Neutrophil (primary cell): ENCODE measurements around the gene RAB34.

Source experiments
- H3K27ac ChIP-seq: fragments of 200-600 bp; sonication (generic); 2 replicates; pipeline ENCODE4 v1.5.1; 2016; ENCODE audit warnings: mild to moderate bottlenecking, moderate library complexity
- H3K27me3 ChIP-seq: fragments of 200-600 bp; sonication (generic); 2 replicates; pipeline ENCODE4 v1.6.0; 2016; ENCODE audit warnings: mild to moderate bottlenecking
- H3K36me3 ChIP-seq: fragments of 200-600 bp; sonication (generic); 2 replicates; pipeline ENCODE4 v1.5.1; 2017
- H3K4me1 ChIP-seq, 2 experiments: fragments of 200-600 bp in 1 of 2; sonication (generic) in 1 of 2; 1 replicate in 1 of 2; 2 replicates in 1 of 2; pipeline versions ENCODE4 v1.5.1 to v1.6.1; 2013 to 2016; ENCODE audit warnings: low read depth in 1 of 2, low read length in 1 of 2, mild to moderate bottlenecking in 1 of 2, moderate library complexity in 1 of 2; ENCODE audit not compliant: control insufficient read depth in 1 of 2, insufficient read depth in 1 of 2
- H3K4me3 ChIP-seq, 2 experiments: fragments of 200-600 bp in 1 of 2; sonication (generic) in 1 of 2; 1 replicate in 1 of 2; 2 replicates in 1 of 2; pipeline ENCODE4 v1.5.1; 2013 to 2016; ENCODE audit warnings: low read depth in 1 of 2, low read length in 1 of 2, mild to moderate bottlenecking in 1 of 2, moderate library complexity in 1 of 2
- H3K9me3 ChIP-seq: fragments of 200-600 bp; sonication (generic); 2 replicates; pipeline ENCODE4 v1.5.1; 2016
- TF ChIP-seq, protein P1 (sequence below): fragments of 200-600 bp; sonication (generic); IDR thresholded peaks from 2 replicates; pipeline ENCODE4 v1.5.1; 2016; ENCODE audit warnings: antibody characterized with exemption

Gene RAB34

DNA sequence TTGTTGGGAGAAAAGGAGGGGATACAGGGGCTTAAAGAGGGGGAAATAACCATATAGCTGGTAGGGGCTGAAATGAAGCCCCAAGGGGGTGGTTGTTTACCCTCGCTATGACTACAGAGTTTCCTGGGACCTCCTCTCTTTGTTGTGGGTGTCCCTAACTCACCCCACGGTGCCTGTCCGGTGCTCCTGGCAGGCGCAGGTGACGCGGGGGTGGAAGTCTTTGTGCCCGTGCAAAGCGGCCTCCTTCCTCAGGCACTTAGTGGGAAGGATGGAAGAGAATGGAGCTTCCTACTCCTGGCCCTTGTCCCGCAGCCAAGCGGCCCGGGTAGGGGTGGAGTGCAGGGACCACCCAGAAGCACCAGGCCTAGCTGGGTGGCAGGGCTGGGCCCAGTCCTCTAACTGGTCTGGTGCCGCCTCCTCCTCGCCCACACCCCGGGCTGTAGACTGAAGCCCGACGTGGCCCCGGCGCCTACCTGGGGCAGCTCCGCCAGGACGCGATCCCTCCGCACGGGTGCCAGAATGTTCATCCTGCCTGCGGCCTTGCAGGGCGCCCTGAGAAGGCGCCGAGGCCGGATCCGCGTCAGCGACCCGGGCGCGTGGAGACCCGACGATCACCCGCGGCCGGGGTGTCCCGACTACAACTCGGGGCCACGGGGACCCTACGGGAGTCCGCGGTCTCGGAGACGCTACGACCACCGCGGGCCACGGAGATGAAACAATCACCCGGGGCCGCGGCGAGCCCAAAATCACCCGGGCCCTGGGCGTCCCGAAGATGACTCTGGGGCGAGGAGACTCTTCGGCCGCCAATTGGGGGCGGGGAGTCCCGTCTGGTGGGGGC, 709 bp downstream of the RAB34 start:
- TF ChIP-seq, protein P1, sequence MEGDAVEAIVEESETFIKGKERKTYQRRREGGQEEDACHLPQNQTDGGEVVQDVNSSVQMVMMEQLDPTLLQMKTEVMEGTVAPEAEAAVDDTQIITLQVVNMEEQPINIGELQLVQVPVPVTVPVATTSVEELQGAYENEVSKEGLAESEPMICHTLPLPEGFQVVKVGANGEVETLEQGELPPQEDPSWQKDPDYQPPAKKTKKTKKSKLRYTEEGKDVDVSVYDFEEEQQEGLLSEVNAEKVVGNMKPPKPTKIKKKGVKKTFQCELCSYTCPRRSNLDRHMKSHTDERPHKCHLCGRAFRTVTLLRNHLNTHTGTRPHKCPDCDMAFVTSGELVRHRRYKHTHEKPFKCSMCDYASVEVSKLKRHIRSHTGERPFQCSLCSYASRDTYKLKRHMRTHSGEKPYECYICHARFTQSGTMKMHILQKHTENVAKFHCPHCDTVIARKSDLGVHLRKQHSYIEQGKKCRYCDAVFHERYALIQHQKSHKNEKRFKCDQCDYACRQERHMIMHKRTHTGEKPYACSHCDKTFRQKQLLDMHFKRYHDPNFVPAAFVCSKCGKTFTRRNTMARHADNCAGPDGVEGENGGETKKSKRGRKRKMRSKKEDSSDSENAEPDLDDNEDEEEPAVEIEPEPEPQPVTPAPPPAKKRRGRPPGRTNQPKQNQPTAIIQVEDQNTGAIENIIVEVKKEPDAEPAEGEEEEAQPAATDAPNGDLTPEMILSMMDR, result no peak
- Histone ChIP-seq H3K27me3 (peaks cover 31% of the 10 kb centered on the region), H3K36me3 (no peaks in the 10 kb centered on the region), H3K4me3 (peak overlapping the region; percentile 46 to 62), H3K9me3 (no peaks in the 10 kb centered on the region), H3K27ac (no peak overlapping the region), H3K4me1 (peaks cover 44 to 49% of the 10 kb centered on the region in 2 experiments)

DNA sequence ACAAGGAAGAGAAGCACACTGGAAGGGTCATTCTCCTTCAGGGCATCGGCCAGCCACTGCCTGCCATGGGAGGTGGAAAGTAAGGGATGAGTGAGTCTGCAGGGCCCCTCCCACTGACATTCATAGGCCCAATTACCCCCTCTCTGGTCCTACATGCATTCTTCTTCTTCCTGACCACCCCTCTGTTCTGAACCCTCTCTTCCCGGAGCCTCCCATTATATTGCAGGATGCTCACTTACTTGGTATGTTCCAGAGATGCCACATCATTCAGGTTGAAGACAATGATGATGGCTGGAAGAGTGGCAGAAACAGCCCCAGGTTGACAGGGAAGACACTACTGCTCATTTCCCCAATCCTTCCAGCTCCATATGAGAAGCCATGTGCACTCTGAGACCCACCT, 2.5 kb downstream of the RAB34 start:
- Histone ChIP-seq H3K9me3 (no peaks in the 10 kb centered on the region), H3K4me3 (no peak overlapping the region), H3K4me1 (peaks cover 43 to 49% of the 10 kb centered on the region in 2 experiments), H3K36me3 (no peaks in the 10 kb centered on the region), H3K27me3 (peaks cover 31% of the 10 kb centered on the region), H3K27ac (no peak overlapping the region)
- TF ChIP-seq, protein P1, result no peak

DNA sequence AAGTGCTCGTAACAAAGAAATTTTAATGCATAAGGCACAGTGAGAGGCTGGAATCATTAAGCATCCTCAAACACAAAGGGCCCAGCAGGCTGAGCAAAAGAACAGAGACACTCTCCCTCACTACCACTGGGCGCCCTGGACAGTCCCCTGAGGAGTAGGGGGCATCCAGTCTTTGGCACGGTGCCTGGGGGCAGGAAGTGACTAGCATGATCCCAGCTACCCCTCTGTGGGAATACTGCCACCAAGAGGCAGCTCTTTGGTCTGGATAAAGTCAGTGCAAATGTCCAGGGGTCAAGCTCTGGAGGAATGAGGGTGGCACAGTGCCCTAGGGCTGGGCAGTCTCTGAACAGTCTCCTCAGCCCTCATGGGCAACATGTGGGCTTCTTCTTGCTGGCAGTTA, 3.4 kb downstream of the RAB34 start:
- Histone ChIP-seq H3K9me3 (no peaks in the 10 kb centered on the region), H3K27ac (no peak overlapping the region), H3K4me3 (no peak overlapping the region), H3K27me3 (peaks cover 31% of the 10 kb centered on the region), H3K4me1 (peaks cover 37 to 43% of the 10 kb centered on the region in 2 experiments), H3K36me3 (no peaks in the 10 kb centered on the region)
- TF ChIP-seq, protein P1, result no peak

DNA sequence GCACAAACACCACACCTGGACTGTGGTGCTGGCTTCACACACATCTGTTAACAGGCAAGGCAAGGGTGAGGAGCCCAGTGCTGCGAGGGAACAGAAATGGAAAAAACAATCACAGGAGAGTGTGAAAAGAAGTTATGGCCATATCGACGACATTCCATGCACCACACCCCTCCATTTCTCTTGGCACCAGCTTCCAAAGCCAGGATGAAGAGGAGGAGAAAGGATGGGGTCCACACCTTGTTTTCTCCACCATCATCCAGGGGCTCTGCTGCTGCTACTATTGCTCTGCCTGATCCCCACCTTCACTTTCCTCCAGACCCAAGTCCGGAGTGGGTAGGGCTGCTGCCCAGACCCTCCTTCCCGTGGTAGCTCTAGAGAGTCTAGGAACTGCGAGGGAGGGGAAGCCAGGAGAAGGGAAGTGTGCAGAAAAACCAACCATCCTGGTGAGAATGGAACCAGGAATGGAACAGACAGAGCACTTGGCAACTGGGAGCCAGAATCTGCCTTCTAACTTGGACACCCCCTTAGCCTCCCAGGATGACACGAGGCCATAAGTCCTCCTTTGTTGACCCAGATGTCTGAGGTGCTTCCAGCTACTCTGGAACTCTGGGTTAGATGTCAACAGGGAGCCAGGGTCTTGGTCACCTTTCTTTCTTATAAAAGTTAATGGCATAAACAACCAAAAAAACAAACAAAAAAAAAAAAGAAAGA, 4.8 kb downstream of the RAB34 start:
- H3K4me3 ChIP-seq, result peak overlapping the region; percentile 86 to 96
- TF ChIP-seq, protein P1, result no peak
- peaks cover 29 to 30% of the 10 kb centered on the region in 2 experiments for H3K4me1 ChIP-seq
- H3K36me3 ChIP-seq, result no peaks in the 10 kb centered on the region
- no peaks in the 10 kb centered on the region for H3K9me3 ChIP-seq
- H3K27me3 ChIP-seq, result peaks cover 22% of the 10 kb centered on the region
- peak overlapping the region; percentile 80 for H3K27ac ChIP-seq

DNA sequence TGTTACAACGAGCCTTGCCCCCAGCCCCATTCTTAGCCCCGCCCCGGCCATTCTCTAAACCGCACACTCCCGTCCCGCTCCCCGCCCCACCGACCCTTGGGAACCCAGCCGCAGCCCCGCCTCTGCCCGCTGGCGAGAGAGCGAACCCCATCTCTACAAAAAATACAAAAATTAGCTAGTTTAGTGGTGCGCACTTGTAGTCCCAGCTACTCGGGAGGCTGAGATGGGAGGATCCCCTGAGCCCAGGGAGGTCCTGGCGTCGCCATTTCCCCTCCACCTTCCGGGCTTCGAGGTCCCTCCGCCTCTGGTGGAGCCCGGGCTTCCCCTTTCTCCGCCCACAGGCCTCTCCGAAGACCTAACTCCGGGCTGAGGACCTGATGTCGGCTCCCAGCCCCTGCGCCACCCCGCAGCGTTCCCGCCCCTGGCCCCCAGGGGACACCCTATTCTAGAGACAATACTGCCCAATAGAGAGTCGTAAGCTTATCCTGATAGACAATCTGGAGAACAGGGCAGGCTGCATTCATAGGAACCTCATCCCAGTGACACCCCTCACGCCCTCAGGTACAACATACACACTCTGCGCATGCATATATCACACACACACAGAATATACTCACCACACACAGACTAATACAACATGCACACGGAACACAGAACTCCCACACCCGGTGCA, 5.5 kb downstream of the RAB34 start:
- peak overlapping the region; percentile 80 for H3K27ac ChIP-seq
- TF ChIP-seq, protein P1, result no peak

More for the DNA sequence above, 5.5 kb downstream of the RAB34 start:
- Histone ChIP-seq H3K4me3 (peak overlapping the region; percentile 86 to 96), H3K9me3 (no peaks in the 10 kb centered on the region), H3K4me1 (peaks cover 22 to 25% of the 10 kb centered on the region in 2 experiments), H3K27me3 (peaks cover 15% of the 10 kb centered on the region), H3K36me3 (no peaks in the 10 kb centered on the region)
